Spleen (tissue), 7 donors: Measurements from ENCODE around the gene RBM3.

Experiments
- CTCF ChIP-seq, 11 experiments: fragments of 200-600 bp in 7 of 11; fragments of 450-650 bp in 4 of 11; sonication (generic) in 4 of 11; IDR thresholded peaks in 8 of 11; conservative IDR thresholded peaks in 3 of 11; 1 replicate in 7 of 11; 2 replicates in 4 of 11; pipeline versions ENCODE4 v1.4.0 to v1.8.0; 2016 to 2021; ENCODE audit warnings: antibody characterized with exemption in 11 of 11, inconsistent platforms in 4 of 11, mild to moderate bottlenecking in 1 of 11
- POLR2A ChIP-seq, 3 donors: fragments of 450-650 bp; IDR thresholded peaks; one replicate each; pipeline ENCODE4 v1.5.1; 2017; ENCODE audit warnings: antibody characterized with exemption in 3 of 3, mild to moderate bottlenecking in 1 of 3
- POLR2AphosphoS5 ChIP-seq, 3 donors: sonication (generic); formaldehyde crosslinking; IDR thresholded peaks; one replicate each; pipeline ENCODE4 v1.5.1; 2017; ENCODE audit warnings: antibody characterized with exemption in 3 of 3
- donor health status: DM: no; HTN: no; CAD: no; lungs with moderate emphysema.
- donor health status: DM: no; HTN: no; CAD: no.
- donor health status: DM: no; HTN: no; CAD: no.

- no peak for TF ChIP-seq CTCF (IDR thresholded peaks at IDR 0.05 in 8 of 11, conservative IDR thresholded peaks at IDR 0.05 in 3 of 11)
- no peak for TF ChIP-seq POLR2A (IDR thresholded peaks at IDR 0.05)
- no peak for TF ChIP-seq POLR2AphosphoS5 (IDR thresholded peaks at IDR 0.05)
Observed at GRCh38 chrX:48598614-48599013, 24.3 kb downstream of the RBM3 start.
